HG03558 (cell line): Measurements from ENCODE around the gene MEPE.

ENCODE experiments used
- ATAC-seq: cut with Tn5 transposase; IDR thresholded peaks from one replicate; pipeline ENCODE4 v1.9.1; 2021; ENCODE audit warnings: moderate number of reproducible peaks; ENCODE audit not compliant: unreplicated experiment; ENCODE audit errors: extremely low read depth

MEPE gene

DNA sequence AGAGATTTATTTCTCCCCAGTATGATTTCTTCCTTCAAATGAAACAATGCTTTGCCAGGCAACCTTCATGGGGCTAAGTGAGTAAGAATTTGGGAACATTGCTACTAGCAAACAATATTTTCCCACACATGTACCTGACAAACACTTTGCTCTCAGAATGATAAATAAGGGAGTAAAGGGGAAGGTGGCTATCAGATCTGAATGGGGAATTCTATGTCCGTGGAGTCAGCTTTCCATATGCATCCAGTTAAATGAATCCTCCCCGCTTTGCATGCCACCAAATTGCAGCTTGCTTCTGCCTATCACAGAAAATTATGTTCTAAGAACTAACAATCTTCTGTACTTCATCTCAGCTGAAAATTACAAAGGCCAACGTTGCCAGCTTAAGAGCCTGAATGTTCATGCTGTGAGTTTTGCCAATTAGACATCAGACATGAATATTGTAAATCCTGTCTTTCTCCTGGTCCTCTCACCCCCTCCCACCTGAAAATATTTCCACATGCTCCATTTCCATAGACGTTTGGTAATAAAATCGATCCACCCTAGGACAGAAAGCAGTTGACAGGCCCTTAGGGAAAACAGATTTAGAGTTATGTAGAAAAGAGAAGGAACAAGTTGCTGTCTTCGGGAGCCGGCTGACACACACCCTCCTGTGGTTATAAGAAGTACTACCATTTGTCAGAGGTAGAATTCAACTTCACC is 6.3 kb downstream of the MEPE start:
- ATAC-seq = no peak

- no peak for ATAC-seq
These were observed 6.8 kb downstream of the MEPE start for GRCh38 chr4:87839592-87839946.

DNA sequence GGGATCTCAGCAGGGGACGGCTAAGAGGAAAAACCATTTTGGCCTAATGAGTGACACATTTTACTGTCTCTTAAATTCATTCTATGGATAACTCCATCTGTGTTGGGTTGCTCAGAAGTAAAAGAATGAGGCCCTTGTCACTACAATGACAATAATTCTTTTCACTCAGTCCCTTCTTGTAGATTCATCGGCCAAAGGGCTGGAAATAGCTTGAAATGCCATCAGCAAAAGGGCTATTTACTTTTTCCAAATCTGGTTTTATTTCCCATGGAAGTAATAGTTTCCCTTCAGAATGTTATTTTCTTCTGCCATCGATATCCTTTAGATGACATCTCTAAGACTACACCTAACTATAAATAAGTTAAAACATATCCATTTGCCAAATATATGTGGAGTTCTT is 7.4 kb downstream of the MEPE start:
- ATAC-seq = no peak

DNA sequence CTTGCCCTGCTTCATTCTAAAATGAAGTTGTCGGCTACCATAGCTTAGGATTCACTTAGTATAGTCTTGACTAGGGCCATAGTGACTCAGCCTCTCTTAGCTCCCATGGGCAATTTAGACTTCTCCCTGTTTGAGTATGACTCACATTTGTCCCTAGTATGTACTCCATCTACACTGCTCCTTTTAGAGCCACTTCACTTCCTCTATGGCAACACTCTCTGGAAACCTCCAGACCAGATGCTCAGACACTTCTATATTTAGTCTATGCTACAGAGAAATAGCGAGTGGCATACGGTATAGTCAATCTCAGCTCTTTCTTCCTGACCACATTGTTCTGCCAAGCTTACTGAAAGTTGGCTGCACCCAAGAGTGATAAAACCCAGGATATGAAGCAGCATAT is 11.2 kb downstream of the MEPE start:
- ATAC-seq = no peak

DNA sequence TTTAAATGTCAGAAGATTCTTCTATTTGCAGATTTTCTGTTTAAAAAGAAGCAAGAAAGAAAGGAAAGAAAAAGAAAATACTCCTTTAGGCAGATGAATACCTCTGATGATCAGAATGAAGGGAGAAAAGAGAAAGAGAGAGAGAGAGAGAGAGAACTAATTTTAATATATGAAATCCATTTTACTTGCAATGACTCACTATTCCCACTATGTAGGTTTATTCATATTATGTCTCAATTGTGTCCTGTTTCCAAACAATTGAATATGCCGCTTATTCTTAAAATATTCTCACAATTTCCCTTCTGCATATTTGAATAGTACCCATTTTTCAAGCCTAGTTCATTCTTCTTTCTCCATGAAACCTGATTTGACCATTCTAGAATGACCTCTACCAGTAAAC is 11.7 kb downstream of the MEPE start:
- no peak for ATAC-seq

DNA sequence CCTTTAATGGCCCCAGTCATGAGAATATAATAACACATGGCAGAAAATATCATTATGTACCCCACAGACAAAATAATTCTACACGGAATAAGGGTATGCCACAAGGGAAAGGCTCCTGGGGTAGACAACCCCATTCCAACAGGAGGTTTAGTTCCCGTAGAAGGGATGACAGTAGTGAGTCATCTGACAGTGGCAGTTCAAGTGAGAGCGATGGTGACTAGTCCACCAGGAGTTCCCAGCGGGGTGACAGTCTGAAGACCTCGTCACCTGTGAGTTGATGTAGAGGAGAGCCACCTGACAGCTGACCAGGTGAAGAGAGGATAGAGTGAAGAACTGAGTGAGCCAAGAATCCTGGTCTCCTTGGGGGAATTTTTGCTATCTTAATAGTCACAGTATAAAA is 13.5 kb downstream of the MEPE start:
- no peak for ATAC-seq

DNA sequence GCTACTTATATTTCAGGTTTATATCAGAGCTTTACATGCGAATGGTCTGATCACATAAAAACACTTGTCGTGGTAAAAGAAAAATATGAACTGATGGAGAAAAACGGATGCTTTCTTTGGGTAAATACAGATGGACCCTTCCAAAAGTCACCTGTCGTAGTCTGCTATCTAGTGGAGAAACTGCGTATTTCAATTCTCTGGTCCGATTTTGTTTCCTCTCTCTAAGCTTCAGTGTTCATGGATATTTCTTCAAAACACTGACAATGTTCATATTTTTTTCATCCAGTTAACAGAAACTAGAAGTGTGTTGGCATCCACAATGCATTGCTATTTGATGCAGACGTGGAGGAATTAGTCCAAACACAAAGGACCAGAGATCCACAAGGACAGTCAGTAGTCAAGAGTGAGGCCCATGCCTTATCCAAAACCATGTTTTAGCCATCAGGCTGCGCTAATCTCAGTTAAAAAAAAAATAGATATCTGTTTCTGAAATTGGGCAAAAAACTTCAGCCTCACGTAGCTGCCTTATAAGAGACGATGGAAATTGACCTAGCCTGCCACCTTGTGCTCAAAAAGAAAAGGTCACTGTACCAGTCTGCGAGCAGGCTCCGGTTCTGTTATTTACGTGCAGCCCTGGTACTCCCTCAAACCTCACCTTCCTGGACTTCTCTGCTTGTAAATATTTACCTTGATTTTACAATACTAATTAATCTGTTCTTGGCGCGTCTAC is 16.0 kb downstream of the MEPE start:
- no peak for ATAC-seq

DNA sequence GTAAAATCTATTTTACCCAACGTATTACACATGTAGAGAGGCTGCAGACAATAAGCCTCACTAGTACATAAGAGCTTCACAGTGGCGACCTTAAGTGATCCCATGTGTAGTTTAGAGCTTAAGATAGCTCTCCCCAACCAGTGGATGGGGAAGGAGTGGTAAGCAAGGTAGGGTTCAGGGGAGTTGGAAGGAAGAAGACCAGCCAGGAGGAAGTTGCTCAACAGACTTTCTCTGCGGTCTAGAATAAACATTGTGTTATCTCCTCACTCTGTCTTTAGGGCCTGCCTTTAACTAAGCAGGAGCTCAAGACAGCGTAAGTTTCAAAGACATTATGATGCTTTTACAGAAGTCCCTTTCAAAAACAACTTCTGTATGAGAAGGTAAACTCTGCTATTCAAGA is 16.8 kb downstream of the MEPE start:
- no peak for ATAC-seq

DNA sequence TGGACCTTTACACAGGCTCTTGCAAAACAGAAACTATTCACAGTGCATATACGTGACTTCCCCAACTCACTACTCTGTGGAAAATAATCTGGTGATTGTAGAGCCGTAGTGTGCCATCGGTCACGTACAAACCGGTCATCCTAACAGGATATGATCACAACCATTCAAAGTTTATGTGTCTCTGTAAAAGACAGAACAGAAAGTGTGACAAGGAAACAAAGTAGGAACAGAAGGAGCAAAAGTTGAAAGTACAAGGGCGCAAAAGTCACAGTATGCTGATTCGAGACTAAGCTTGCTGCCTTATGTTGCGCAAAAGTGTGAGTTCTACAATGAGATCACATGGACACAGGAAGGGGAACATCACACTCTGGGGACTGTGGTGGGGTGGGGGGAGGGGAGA is 18.6 kb downstream of the MEPE start:
- no peak for ATAC-seq

DNA sequence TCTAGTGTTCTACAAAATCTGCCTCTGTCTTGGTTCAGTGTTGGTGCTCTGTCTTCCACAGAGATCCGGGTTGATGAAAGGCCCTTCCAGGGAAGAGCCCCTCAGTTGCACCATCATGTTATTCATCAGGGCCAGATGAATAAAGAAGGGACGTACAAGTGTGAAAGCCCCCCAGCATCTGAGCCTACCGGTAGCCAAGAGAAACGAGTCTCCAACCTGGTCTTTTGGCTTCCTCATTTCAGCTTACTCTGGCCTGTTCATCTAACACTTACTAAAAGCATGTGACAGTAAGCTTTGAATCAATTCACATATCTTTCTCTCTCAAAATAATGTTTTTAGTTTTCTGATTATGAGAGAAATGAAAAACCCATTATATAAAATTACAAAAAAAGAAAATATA is 19.2 kb downstream of the MEPE start:
- ATAC-seq = no peak

GRCh38 chr4:87853108-87853507 is 20.3 kb downstream of the MEPE start:
- no peak for ATAC-seq

DNA sequence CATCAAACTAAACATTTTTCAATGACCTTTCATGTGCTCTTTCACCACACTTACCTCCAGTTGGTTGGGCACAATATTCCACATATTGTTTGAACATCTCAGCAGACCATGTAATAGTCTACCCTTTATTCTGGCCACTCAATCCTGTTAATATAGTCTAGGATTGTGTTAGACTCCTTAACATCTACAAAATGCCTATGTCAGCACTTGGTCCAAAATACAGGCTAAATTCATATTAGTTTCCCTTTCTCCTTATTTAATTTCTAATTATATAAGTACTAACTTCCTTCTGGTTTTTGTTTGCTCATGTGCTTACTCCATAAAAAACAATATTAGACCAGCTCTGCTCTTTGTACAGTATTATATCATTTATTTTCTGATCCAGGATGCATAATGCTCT is 21.1 kb downstream of the MEPE start:
- ATAC-seq = no peak

DNA sequence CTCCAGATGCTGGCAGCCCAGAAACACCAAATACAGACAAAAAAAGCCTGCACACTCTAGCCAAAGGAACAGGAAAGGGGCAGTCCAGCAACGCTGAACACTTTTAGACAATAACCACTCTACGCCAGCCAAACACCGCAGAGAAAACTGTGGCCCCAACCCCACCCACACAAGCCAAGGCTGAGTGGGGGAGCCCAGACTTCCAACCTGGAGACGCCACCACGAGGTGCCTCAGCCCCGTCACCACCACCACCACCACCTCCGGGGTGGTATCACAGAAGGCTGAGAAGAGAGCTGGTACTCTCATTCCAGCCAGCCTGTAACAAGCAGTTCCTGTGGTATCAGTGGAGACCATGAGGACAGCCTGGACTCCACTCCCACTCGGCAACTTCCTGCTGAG is 22.8 kb downstream of the MEPE start:
- no peak for ATAC-seq

DNA sequence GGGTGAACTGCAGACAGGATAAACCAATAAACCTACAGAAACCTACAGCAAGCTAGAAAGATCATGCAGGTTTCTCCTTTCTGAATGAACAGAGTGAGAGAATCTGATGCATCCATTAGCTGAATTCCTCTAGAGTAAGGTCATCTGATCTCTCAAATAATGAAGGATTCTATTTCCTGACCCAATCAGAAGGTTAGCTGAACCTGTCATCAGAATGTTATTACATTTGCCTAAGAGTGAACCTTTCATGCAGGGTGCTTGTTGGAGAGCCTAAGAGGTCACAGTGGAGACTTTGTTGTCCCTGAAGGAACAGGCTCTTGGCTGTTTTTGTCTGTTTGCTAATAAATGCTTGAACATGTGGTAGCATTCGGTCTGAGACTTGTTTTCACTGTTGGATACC is 24.0 kb downstream of the MEPE start:
- ATAC-seq = no peak

DNA sequence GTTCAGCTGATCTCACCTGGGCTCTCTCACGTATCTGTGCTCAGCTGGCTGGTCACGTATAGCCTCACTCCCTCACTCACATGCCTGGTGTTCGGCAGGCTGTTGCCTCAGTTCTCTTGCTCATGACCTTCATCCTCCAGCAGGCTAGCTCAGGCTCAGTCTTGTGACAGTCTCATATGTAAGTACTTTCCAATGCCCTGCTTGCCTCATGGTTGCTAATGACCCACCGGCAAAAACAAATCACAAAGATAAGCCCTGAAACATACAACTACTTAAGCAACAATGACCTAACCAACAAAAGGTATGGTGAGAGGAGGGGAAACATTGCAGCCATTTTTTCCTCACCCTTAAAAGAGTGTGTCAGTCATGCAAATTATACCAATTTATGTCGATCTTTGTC is 25.0 kb downstream of the MEPE start:
- no peak for ATAC-seq

GRCh38 chr4:87862236-87862635 is 29.5 kb downstream of the MEPE start:
- no peak for ATAC-seq

DNA sequence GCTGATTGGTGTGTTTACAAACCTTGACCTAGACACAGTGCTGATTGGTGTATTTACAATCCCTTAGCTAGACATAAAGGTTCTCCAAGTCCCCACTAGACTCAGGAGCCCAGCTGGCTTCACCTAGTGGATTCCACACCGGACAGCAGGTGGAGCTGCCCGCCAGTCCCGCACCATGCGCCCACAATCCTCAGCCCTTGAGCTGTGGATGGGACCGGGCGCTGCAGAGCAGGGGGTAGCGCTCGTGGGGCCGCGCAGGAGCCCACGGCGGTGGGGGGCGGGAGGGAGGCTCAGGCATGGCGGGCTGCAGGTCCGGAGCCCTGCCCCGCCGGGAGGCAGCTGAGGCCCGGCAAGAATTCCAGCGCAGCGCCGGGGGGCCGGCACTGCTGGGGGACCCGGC is 30.7 kb downstream of the MEPE start:
- no peak for ATAC-seq

DNA sequence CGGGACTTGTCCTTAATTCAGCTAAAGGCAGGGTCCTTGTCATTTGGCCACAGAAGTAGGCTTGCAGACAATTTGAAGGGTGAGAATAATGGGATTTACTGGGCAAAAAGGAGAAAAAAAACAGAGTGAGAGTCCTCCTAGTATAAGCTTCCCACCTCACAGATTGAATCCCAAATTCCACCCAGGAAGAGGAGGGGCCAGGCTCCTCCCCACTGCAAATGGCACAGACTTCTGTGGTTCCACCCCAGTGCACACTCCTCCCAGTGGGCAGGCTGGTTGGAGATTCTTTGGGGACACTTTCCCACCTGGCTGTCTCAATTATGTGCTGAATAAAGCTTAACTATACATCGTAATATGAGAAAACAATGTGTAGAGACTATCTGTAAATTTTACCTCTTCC is 31.6 kb downstream of the MEPE start:
- no peak for ATAC-seq

GRCh38 chr4:87865288-87865687 is 32.5 kb downstream of the MEPE start:
- ATAC-seq = no peak

DNA sequence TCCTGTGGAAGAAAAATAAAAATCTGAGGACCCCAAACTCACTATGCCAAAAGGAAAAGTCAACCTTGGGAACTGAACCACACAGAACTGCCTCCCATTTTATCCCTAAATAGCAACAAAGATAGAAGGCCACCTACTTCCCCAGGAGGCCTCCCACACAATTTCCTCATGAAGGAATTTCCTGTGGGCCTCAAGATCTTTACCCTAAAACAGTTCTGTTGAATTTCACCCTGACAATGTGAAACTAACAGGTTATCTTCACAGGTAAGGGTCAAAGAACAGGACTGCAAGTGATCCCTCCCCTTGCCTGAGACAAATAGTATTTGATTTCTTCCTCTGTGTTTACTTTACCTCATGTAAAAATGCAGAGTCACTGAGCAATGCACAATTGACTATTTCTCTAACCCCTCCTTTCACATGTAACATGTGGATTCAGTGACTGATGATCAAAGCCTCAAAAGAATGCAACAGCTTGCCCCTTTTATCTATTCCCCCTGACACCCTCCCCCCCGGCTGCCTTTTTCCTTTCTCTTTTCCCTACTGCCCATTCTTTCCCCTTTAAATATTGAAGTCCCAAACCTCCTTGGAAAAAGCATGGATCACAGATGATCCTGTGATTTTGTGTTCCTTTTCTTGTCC is 33.3 kb downstream of the MEPE start:
- ATAC-seq = no peak

DNA sequence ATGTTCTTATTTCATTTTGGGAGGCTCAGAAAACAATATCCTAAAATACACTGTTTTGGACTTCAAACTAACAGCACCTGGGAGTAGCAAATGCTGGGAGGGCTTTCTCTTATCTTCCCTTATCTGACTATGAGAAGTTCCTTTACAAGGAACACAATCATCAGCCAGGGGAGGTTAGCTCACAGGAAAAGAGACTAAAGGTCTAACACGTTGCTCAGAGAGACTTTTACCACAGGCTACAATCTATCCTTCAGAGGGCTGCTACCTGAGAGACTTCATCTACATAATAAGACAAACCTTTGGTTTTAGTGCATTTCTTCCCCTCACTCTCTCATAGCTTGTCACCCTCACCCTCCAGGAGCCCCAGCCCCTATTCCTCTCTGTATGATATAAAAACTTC is 35.8 kb downstream of the MEPE start:
- no peak for ATAC-seq

GRCh38 chr4:87872028-87872427 is 39.3 kb downstream of the MEPE start:
- ATAC-seq = no peak
